HCT116 (cell line): ENCODE results near the gene HELZ2. TPM values are rescaled to one million over a fixed set of nuclear protein-coding genes. Genes with fewer than 3 reads are reported as not detected.
A peak's percentile ranks its signal among the peaks of the same experiment; 100 is the strongest.

Experiments used
- ATAC-seq: fragments of 200-7000 bp; cut with Tn5 transposase; 2 replicates; pipeline ENCODE4 v1.9.1; 2020; ENCODE audit warnings: mild to moderate bottlenecking, moderate library complexity
- BruUV-seq: library from RNA; stranded (reverse); fragments of 400-500 nt; replicated peaks from 2 replicates; lab custom pipeline; 2021; lab: Mats Ljungman, UMichigan
- CTCF ChIA-PET: fragments of 300-600 bp; sonication (Branson Sonifier 250); formaldehyde crosslinking; loops from one replicate; lab custom pipeline; 2021; ENCODE audit warnings: antibody characterized with exemption; lab: Charles Lee
- POLR2A ChIA-PET: fragments of 300-600, 350-600 bp; sonication (Branson Sonifier 250); formaldehyde crosslinking; loops from one replicate; lab custom pipeline; 2021; ENCODE audit warnings: antibody characterized with exemption; lab: Charles Lee
- RAD21 ChIA-PET, 2 experiments: fragments of 300-600 bp; sonication (Branson Sonifier 250); formaldehyde crosslinking; loops; one replicate each; lab custom pipeline; 2023; ENCODE audit warnings: low total read pairs in 2 of 2; ENCODE audit not compliant: uncharacterized antibody in 2 of 2, unreplicated experiment in 2 of 2, low non-redundant PET in 1 of 2; lab: Charles Lee
- DNase-seq: peaks from one replicate; pipeline ENCODE4 v3.0.0-alpha.2; 2010; ENCODE audit warnings: low read depth, low spot score
- H2AFZ ChIP-seq: fragments of 200-600 bp; shearing (Covaris generic), sonication (generic); 2 replicates; pipeline ENCODE4 v1.6.1; 2017; ENCODE audit warnings: low read depth, mixed run types, mixed read lengths, antibody characterized with exemption, low read length; ENCODE audit not compliant: poor library complexity, severe bottlenecking
- H3K27ac ChIP-seq: 2 replicates; pipeline ENCODE4 v1.5.1; 2012; ENCODE audit warnings: low read depth, low read length
- H3K27me3 ChIP-seq: fragments of 200-600 bp; sonication (generic); 2 replicates; pipeline ENCODE4 v1.6.1; 2016; ENCODE audit warnings: mixed run types, low read length, mixed read lengths; ENCODE audit not compliant: insufficient read depth
- H3K36me3 ChIP-seq, 2 experiments: fragments of 200-500 bp in 1 of 2; fragments of 200-600 bp in 1 of 2; sonication (Bioruptor generic) in 1 of 2; sonication (generic) in 1 of 2; 2 replicates each; pipeline versions ENCODE4 v1.5.1 to v1.6.1; 2014 to 2016; ENCODE audit warnings: low read length in 2 of 2, inconsistent platforms in 1 of 2, mixed read lengths in 1 of 2, mixed run types in 1 of 2; ENCODE audit not compliant: insufficient read depth in 2 of 2, control insufficient read depth in 1 of 2
- H3K4me1 ChIP-seq, 2 experiments: fragments of 200-600 bp in 1 of 2; sonication (generic) in 1 of 2; 2 replicates each; pipeline versions ENCODE4 v1.5.1 to v1.6.1; 2012 to 2017; ENCODE audit warnings: low read length in 2 of 2, inconsistent platforms in 1 of 2, mild to moderate bottlenecking in 1 of 2, mixed read lengths in 1 of 2, mixed run types in 1 of 2, moderate library complexity in 1 of 2; ENCODE audit not compliant: insufficient read depth in 2 of 2, control insufficient read depth in 1 of 2
- H3K4me2 ChIP-seq: fragments of 200-600 bp; sonication (generic); 2 replicates; pipeline ENCODE4 v1.6.1; 2017; ENCODE audit warnings: mixed run types, low read length, mixed read lengths
- H3K4me3 ChIP-seq, 2 experiments: fragments of 200-600 bp in 1 of 2; sonication (generic) in 1 of 2; replicated peaks in 1 of 2; 2 replicates each; pipeline ENCODE4 v1.5.1; 2011 to 2016; ENCODE audit warnings: low read length in 2 of 2, control low read depth in 1 of 2, low read depth in 1 of 2, mild to moderate bottlenecking in 1 of 2, mixed read lengths in 1 of 2, mixed run types in 1 of 2
- H3K79me2 ChIP-seq: fragments of 200-600 bp; sonication (generic); 2 replicates; pipeline ENCODE4 v1.6.1; 2017; ENCODE audit warnings: mild to moderate bottlenecking, mixed run types, low read length, moderate library complexity, mixed read lengths; ENCODE audit not compliant: insufficient read depth
- H3K9ac ChIP-seq: fragments of 200-600 bp; sonication (generic); 2 replicates; pipeline ENCODE4 v1.6.1; 2016; ENCODE audit warnings: low read length, mixed read lengths
- H3K9me2 ChIP-seq: fragments of 200-600 bp; sonication (generic), shearing (Covaris generic); 2 replicates; pipeline ENCODE4 v1.6.1; 2017; ENCODE audit warnings: mixed run types, mild to moderate bottlenecking, moderate library complexity; ENCODE audit not compliant: insufficient read depth
- H3K9me3 ChIP-seq, 2 experiments: fragments of 200-500 bp in 1 of 2; fragments of 200-600 bp in 1 of 2; sonication (Bioruptor generic) in 1 of 2; sonication (generic) in 1 of 2; 2 replicates each; pipeline ENCODE4 v1.6.1; 2014 to 2017; ENCODE audit warnings: low read length in 2 of 2, mixed read lengths in 2 of 2, inconsistent platforms in 1 of 2, low read depth in 1 of 2, mild to moderate bottlenecking in 1 of 2, mixed run types in 1 of 2, moderate library complexity in 1 of 2; ENCODE audit not compliant: control insufficient read depth in 1 of 2, insufficient read depth in 1 of 2
- H4K20me1 ChIP-seq: fragments of 200-600 bp; sonication (generic), shearing (Covaris generic); 2 replicates; pipeline ENCODE4 v1.6.1; 2017; ENCODE audit warnings: mixed run types, mild to moderate bottlenecking, moderate library complexity; ENCODE audit not compliant: insufficient read depth
- EGR1 ChIP-seq: IDR thresholded peaks from 2 replicates; pipeline ENCODE4 v1.6.1; 2012; ENCODE audit warnings: low read depth
- ELF1 ChIP-seq: IDR thresholded peaks from 2 replicates; pipeline ENCODE4 v1.6.1; 2012; ENCODE audit warnings: low read depth, borderline replicate concordance
- EZH2 ChIP-seq: fragments of 200-600 bp; sonication (generic); IDR thresholded peaks from 2 replicates; pipeline ENCODE4 v1.6.1; 2017; ENCODE audit warnings: antibody characterized with exemption, mixed run types
- EZH2phosphoT487 ChIP-seq: fragments of 200-600 bp; IDR thresholded peaks from 2 replicates; pipeline ENCODE4 v1.6.1; 2018; ENCODE audit warnings: antibody characterized with exemption, borderline replicate concordance
- FOSL1 ChIP-seq: IDR thresholded peaks from 2 replicates; pipeline ENCODE4 v1.6.1; 2012; ENCODE audit warnings: low read depth
- JUND ChIP-seq: IDR thresholded peaks from 2 replicates; pipeline ENCODE4 v1.6.1; 2012
- SIN3A ChIP-seq: IDR thresholded peaks from 2 replicates; pipeline ENCODE4 v1.6.1; 2012; ENCODE audit warnings: low read depth
- SP1 ChIP-seq: IDR thresholded peaks from 2 replicates; pipeline ENCODE4 v1.6.1; 2012; ENCODE audit warnings: low read depth
- TCF7L2 ChIP-seq: IDR thresholded peaks from 2 replicates; pipeline ENCODE4 v1.7.0; 2011; ENCODE audit warnings: borderline replicate concordance, inconsistent platforms; ENCODE audit not compliant: insufficient read depth, insufficient read length; ENCODE audit errors: extremely low read depth
- YY1 ChIP-seq: IDR thresholded peaks from 2 replicates; pipeline ENCODE4 v1.6.1; 2011; ENCODE audit warnings: low read length, low read depth, moderate library complexity, mild to moderate bottlenecking; ENCODE audit not compliant: insufficient replicate concordance; ENCODE audit errors: extremely low read depth
- ZFX ChIP-seq: fragments of 450-650 bp; IDR thresholded peaks from 2 replicates; pipeline ENCODE4 v1.6.1; 2017
- ZNF274 ChIP-seq: fragments of 200-500 bp; sonication (Bioruptor generic); IDR thresholded peaks from 2 replicates; pipeline ENCODE4 v1.6.1; 2014; ENCODE audit warnings: mild to moderate bottlenecking, low read depth, low read length, inconsistent platforms
- intact Hi-C: fragments of 100-400 bp; cut with micrococcal nuclease; formaldehyde crosslinking; loops from 2 replicates; pipeline ENCODE4 v1.10.0; 2022
- total RNA-seq: library from RNA; stranded (reverse); gene quantifications from one replicate; pipeline ENCODE4 v1.2.1, GENCODE V29; 2021; ENCODE audit not compliant: unreplicated experiment
- TF ChIP-seq, protein P1 (sequence below): IDR thresholded peaks from 2 replicates; pipeline ENCODE4 v1.6.1; 2011; ENCODE audit warnings: mild to moderate bottlenecking, low read length, moderate library complexity; ENCODE audit not compliant: insufficient replicate concordance; ENCODE audit errors: extremely low read depth
- TF ChIP-seq, protein P2 (sequence below): IDR thresholded peaks from 2 replicates; pipeline ENCODE4 v1.6.1; 2012; ENCODE audit warnings: low read depth
- TF ChIP-seq, protein P3 (sequence below): IDR thresholded peaks from 2 replicates; pipeline ENCODE4 v1.6.1; 2012
- TF ChIP-seq, protein P4 (sequence below), 3 experiments: fragments of 200-600 bp in 1 of 3; sonication (generic) in 1 of 3; IDR thresholded peaks in 2 of 3; conservative IDR thresholded peaks in 1 of 3; 2 replicates each; pipeline ENCODE4 v1.5.1; 2012 to 2017; ENCODE audit warnings: low read depth in 2 of 3, low read length in 2 of 3, antibody characterized with exemption in 1 of 3, borderline replicate concordance in 1 of 3, control low read depth in 1 of 3, mild to moderate bottlenecking in 1 of 3, mixed read lengths in 1 of 3, mixed run types in 1 of 3, moderate library complexity in 1 of 3; ENCODE audit not compliant: insufficient read depth in 1 of 3
- TF ChIP-seq, protein P5 (sequence below): IDR thresholded peaks from 2 replicates; pipeline ENCODE4 v1.6.1; 2012

The HELZ2 gene
- total RNA-seq, 1 experiment from 2014 or later, result 44.0 TPM

DNA sequence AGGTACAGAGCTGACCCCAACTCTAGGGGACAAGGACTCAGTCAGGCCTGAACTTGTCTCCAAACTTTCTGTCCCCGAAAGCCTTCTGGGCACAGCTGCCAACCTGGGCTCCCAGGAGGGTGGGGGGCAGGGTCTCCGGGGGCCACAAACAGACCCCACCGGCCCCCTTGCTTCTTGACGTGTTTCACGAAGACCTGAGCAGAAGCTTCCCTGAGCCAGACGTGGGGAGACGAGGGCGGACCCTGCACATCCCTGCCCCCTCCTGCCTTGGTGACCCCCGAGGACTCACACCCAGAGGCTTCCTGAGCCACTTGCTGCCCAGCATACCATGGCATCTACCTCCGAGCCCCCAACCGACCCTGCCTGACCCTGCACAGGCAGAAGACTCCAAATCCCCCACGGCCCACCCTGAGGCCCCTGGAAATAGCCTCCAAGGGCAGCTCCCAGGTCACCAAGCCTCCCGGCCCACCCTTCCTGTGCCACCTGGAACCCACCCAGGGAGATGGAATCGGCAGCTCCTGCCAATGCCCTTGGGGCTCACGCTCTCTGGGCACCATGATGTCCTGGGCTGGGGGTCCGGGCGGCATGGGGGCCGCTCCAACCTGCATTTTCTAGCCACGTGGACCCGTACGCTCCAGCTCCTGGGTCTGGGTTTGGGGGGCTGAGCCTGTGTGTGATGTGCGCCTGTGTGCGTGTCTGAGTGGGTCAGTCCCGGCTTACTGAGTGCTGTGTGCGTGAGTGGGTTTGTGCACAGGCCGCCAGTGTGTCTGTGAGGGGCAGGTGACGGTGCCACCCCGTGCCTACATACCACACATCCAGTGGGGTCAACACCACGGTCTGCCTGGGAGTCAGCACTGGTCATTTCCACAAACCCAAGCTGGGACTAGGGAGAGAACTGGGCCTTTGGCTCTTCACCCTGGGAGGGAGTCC, 34.3 kb downstream of the HELZ2 start:
- Histone ChIP-seq H2AFZ (no peak overlapping the region), H3K9ac (no peak overlapping the region), H3K4me1 (peaks cover 46 to 94% of the 10 kb centered on the region in 2 experiments), H3K4me2 (peak overlapping the region; percentile 99; the same call in 1 of the 2 replicates), H4K20me1 (no peaks in the 10 kb centered on the region), H3K4me3 (no peak overlapping the region), H3K79me2 (no peaks in the 10 kb centered on the region), H3K36me3 (no peaks in the 10 kb centered on the region), H3K27ac (peak overlapping the region; percentile 97), H3K9me3 (no peaks in the 10 kb centered on the region), H3K9me2 (no peaks in the 10 kb centered on the region), H3K27me3 (no peaks in the 10 kb centered on the region)
- DNase-seq, result no peak
- ChIA-PET CTCF (interaction anchor here (2.4 to 3.3 kb wide), 2 partner anchors 34 to 434 kb away, joined by 24 to 30 read pairs; partner anchors contain the start of gene HELZ2), POLR2A (interaction anchor here (1.3 kb wide), 1 partner anchor 434 kb away, joined by 3 read pairs; no protein-coding TSS in a partner anchor), RAD21 (no interaction called here)
- no peak for ATAC-seq
- no TSS peak for BruUV-seq
- intact Hi-C loops, result loop anchor here (2.0 to 10.0 kb wide), 8 partner anchors 33 to 435 kb away; partner anchors contain the start of genes GMEB2, TNFRSF6B and TPD52L2
- TF ChIP-seq EGR1, result no peak
- TF ChIP-seq SP1, result no peak
- TF ChIP-seq TCF7L2, result no peak
- TF ChIP-seq ZFX, result no peak
- TF ChIP-seq ZNF274, result no peak
- TF ChIP-seq FOSL1, result no peak
- TF ChIP-seq, protein P1, sequence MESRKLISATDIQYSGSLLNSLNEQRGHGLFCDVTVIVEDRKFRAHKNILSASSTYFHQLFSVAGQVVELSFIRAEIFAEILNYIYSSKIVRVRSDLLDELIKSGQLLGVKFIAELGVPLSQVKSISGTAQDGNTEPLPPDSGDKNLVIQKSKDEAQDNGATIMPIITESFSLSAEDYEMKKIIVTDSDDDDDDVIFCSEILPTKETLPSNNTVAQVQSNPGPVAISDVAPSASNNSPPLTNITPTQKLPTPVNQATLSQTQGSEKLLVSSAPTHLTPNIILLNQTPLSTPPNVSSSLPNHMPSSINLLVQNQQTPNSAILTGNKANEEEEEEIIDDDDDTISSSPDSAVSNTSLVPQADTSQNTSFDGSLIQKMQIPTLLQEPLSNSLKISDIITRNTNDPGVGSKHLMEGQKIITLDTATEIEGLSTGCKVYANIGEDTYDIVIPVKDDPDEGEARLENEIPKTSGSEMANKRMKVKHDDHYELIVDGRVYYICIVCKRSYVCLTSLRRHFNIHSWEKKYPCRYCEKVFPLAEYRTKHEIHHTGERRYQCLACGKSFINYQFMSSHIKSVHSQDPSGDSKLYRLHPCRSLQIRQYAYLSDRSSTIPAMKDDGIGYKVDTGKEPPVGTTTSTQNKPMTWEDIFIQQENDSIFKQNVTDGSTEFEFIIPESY, result no peak
- no peak for TF ChIP-seq JUND
- TF ChIP-seq EZH2phosphoT487, result no peak
- TF ChIP-seq, protein P2, sequence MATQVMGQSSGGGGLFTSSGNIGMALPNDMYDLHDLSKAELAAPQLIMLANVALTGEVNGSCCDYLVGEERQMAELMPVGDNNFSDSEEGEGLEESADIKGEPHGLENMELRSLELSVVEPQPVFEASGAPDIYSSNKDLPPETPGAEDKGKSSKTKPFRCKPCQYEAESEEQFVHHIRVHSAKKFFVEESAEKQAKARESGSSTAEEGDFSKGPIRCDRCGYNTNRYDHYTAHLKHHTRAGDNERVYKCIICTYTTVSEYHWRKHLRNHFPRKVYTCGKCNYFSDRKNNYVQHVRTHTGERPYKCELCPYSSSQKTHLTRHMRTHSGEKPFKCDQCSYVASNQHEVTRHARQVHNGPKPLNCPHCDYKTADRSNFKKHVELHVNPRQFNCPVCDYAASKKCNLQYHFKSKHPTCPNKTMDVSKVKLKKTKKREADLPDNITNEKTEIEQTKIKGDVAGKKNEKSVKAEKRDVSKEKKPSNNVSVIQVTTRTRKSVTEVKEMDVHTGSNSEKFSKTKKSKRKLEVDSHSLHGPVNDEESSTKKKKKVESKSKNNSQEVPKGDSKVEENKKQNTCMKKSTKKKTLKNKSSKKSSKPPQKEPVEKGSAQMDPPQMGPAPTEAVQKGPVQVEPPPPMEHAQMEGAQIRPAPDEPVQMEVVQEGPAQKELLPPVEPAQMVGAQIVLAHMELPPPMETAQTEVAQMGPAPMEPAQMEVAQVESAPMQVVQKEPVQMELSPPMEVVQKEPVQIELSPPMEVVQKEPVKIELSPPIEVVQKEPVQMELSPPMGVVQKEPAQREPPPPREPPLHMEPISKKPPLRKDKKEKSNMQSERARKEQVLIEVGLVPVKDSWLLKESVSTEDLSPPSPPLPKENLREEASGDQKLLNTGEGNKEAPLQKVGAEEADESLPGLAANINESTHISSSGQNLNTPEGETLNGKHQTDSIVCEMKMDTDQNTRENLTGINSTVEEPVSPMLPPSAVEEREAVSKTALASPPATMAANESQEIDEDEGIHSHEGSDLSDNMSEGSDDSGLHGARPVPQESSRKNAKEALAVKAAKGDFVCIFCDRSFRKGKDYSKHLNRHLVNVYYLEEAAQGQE, result no peak
- no peak for TF ChIP-seq SIN3A
- TF ChIP-seq ELF1, result no peak
- no peak for TF ChIP-seq YY1
- TF ChIP-seq, protein P3, sequence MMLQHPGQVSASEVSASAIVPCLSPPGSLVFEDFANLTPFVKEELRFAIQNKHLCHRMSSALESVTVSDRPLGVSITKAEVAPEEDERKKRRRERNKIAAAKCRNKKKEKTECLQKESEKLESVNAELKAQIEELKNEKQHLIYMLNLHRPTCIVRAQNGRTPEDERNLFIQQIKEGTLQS, result no peak
- TF ChIP-seq, protein P4, sequence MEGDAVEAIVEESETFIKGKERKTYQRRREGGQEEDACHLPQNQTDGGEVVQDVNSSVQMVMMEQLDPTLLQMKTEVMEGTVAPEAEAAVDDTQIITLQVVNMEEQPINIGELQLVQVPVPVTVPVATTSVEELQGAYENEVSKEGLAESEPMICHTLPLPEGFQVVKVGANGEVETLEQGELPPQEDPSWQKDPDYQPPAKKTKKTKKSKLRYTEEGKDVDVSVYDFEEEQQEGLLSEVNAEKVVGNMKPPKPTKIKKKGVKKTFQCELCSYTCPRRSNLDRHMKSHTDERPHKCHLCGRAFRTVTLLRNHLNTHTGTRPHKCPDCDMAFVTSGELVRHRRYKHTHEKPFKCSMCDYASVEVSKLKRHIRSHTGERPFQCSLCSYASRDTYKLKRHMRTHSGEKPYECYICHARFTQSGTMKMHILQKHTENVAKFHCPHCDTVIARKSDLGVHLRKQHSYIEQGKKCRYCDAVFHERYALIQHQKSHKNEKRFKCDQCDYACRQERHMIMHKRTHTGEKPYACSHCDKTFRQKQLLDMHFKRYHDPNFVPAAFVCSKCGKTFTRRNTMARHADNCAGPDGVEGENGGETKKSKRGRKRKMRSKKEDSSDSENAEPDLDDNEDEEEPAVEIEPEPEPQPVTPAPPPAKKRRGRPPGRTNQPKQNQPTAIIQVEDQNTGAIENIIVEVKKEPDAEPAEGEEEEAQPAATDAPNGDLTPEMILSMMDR (IDR thresholded peaks at IDR 0.05 in 2 of 3, conservative IDR thresholded peaks at IDR 0.05 in 1 of 3; ENCODE audit: borderline replicate concordance in 1 of 3, insufficient read depth in 1 of 3, low read depth in 2 of 3, low read length in 2 of 3), result no peak
- TF ChIP-seq EZH2, result no peak
- TF ChIP-seq, protein P5, sequence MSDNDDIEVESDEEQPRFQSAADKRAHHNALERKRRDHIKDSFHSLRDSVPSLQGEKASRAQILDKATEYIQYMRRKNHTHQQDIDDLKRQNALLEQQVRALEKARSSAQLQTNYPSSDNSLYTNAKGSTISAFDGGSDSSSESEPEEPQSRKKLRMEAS, result no peak
